DND-41 (cell line): Measurements from ENCODE around the gene GABRG3.
A peak's percentile ranks its signal among the peaks of the same experiment; 100 is the strongest.

Source experiments
- ATAC-seq: fragments of 200-7000 bp; cut with Tn5 transposase; 3 replicates; pipeline ENCODE4 v1.9.1; 2021; ENCODE audit warnings: low read depth; ENCODE audit not compliant: insufficient read depth
- DNase-seq: peaks from one replicate; pipeline ENCODE4 v3.0.0-alpha.2; 2020
- H2AFZ ChIP-seq: 2 replicates; pipeline ENCODE4 v1.6.0; 2012; ENCODE audit warnings: low read depth, low read length
- H3K27ac ChIP-seq: 2 replicates; pipeline ENCODE4 v1.5.1; 2012; ENCODE audit warnings: low read length, inconsistent platforms
- H3K27me3 ChIP-seq: fragments of 200-600 bp; sonication (generic); 2 replicates; pipeline ENCODE4 v1.6.0; 2012; ENCODE audit warnings: low read length, mild to moderate bottlenecking, inconsistent platforms; ENCODE audit not compliant: insufficient read depth, poor library complexity
- H3K36me3 ChIP-seq: 2 replicates; pipeline ENCODE4 v1.5.1; 2012; ENCODE audit warnings: low read length, inconsistent platforms; ENCODE audit not compliant: insufficient read depth
- H3K4me1 ChIP-seq: 2 replicates; pipeline ENCODE4 v1.5.1; 2012; ENCODE audit warnings: mild to moderate bottlenecking, low read length; ENCODE audit not compliant: insufficient read depth
- H3K4me2 ChIP-seq: 2 replicates; pipeline ENCODE4 v1.6.0; 2012; ENCODE audit warnings: mild to moderate bottlenecking, moderate library complexity, low read length, inconsistent platforms; ENCODE audit not compliant: insufficient read depth
- H3K4me3 ChIP-seq, 2 experiments: fragments of 200-600 bp in 1 of 2; shearing (Covaris generic) in 1 of 2; 2 replicates each; pipeline ENCODE4 v1.5.1; 2012 to 2016; ENCODE audit warnings: inconsistent platforms in 2 of 2, low read length in 2 of 2, mild to moderate bottlenecking in 2 of 2, low read depth in 1 of 2, moderate library complexity in 1 of 2
- H3K79me2 ChIP-seq: 2 replicates; pipeline ENCODE4 v1.6.0; 2012; ENCODE audit warnings: low read length, inconsistent platforms; ENCODE audit not compliant: insufficient read depth
- H3K9ac ChIP-seq: 2 replicates; pipeline ENCODE4 v1.6.0; 2012; ENCODE audit warnings: low read depth, mild to moderate bottlenecking, inconsistent platforms, low read length, moderate library complexity
- H3K9me3 ChIP-seq: 2 replicates; pipeline ENCODE4 v1.5.1; 2012; ENCODE audit warnings: low read length, moderate library complexity, mild to moderate bottlenecking, inconsistent platforms; ENCODE audit not compliant: insufficient read depth, severe bottlenecking
- H4K20me1 ChIP-seq: 2 replicates; pipeline ENCODE4 v1.6.0; 2012; ENCODE audit warnings: low read length; ENCODE audit not compliant: insufficient read depth
- EZH2 ChIP-seq: IDR thresholded peaks from 3 replicates; pipeline ENCODE4 v1.6.1; 2012; ENCODE audit warnings: borderline replicate concordance, low read depth, mild to moderate bottlenecking, moderate library complexity, low read length, inconsistent platforms; ENCODE audit not compliant: severe bottlenecking
- TF ChIP-seq, protein P1 (sequence below): IDR thresholded peaks from 2 replicates; pipeline ENCODE4 v1.5.1; 2012; ENCODE audit warnings: borderline replicate concordance, low read length, moderate library complexity, mild to moderate bottlenecking; ENCODE audit not compliant: poor library complexity, severe bottlenecking; ENCODE audit errors: extremely low read depth

Gene GABRG3

DNA sequence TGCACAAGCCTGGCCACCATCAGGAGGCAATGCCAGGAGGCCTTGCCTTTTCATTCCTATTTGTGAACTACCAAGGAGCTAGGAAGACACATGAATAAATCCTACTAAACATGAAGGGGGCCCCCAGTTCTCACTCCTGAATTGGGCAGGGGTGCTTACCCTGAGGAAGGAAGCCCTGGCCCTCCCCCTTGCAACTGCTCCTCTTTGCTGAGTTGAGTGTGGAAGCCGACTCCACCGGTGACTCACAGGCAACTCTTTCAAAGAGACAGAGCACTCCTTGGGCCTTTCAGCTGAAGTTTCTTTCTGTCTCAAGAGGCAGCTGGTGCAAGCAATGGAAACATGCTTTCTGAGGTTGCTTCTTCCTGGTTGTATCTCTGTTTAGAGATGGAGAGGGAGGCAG is 1.7 kb downstream of the GABRG3 start:
- Histone ChIP-seq H2AFZ (no peak overlapping the region), H3K79me2 (no peaks in the 10 kb centered on the region), H3K9ac (no peak overlapping the region), H3K9me3 (no peaks in the 10 kb centered on the region), H3K36me3 (no peaks in the 10 kb centered on the region), H3K4me3 (no peak overlapping the region), H3K4me1 (no peaks in the 10 kb centered on the region), H4K20me1 (no peaks in the 10 kb centered on the region), H3K4me2 (no peak overlapping the region), H3K27me3 (no peaks in the 10 kb centered on the region), H3K27ac (no peak overlapping the region)
- DNase-seq (no peak), ATAC-seq (no peak)
- no peak for TF ChIP-seq EZH2
- TF ChIP-seq, protein P1, sequence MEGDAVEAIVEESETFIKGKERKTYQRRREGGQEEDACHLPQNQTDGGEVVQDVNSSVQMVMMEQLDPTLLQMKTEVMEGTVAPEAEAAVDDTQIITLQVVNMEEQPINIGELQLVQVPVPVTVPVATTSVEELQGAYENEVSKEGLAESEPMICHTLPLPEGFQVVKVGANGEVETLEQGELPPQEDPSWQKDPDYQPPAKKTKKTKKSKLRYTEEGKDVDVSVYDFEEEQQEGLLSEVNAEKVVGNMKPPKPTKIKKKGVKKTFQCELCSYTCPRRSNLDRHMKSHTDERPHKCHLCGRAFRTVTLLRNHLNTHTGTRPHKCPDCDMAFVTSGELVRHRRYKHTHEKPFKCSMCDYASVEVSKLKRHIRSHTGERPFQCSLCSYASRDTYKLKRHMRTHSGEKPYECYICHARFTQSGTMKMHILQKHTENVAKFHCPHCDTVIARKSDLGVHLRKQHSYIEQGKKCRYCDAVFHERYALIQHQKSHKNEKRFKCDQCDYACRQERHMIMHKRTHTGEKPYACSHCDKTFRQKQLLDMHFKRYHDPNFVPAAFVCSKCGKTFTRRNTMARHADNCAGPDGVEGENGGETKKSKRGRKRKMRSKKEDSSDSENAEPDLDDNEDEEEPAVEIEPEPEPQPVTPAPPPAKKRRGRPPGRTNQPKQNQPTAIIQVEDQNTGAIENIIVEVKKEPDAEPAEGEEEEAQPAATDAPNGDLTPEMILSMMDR = no peak

DNA sequence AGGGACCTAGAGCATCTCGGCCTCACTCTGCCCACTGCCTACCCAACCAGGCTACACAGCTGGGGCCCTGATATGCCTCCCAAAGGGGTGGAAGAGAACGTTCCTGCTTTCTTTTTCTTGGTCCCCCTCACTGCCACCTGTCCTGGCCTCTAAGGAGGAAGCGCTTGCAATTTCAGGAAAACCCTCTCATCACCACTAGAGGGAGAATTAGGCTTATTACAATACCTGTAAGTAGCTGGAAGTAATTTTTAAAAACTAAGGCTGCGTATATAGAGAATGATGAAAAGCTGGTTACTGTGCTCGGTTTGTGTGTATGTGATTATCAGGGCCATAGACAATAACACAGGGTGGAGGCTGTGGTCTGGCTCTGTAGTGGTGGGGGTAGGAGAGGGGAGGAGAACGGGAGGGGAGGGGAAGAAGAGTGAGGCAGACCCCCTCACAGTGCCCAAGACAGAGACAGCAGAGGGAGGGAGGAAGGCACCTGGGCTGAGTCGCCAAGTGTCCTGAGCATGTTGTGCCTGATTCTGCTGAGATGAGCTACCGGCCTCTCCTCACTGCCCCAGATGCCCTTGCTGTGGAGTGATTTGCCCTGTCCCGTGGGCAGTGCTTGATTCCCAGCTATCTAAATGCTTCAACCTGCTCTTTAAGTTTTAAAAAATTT is 3.3 kb downstream of the GABRG3 start:
- Histone ChIP-seq H2AFZ (no peak overlapping the region), H3K4me1 (no peaks in the 10 kb centered on the region), H3K4me2 (no peak overlapping the region), H4K20me1 (no peaks in the 10 kb centered on the region), H3K4me3 (no peak overlapping the region), H3K9me3 (no peaks in the 10 kb centered on the region), H3K27me3 (no peaks in the 10 kb centered on the region), H3K36me3 (no peaks in the 10 kb centered on the region), H3K9ac (no peak overlapping the region), H3K27ac (no peak overlapping the region), H3K79me2 (no peaks in the 10 kb centered on the region)
- TF ChIP-seq, protein P1 = peak; percentile 41
- no peak for TF ChIP-seq EZH2
- DNase-seq (no peak), ATAC-seq (no peak)

DNA sequence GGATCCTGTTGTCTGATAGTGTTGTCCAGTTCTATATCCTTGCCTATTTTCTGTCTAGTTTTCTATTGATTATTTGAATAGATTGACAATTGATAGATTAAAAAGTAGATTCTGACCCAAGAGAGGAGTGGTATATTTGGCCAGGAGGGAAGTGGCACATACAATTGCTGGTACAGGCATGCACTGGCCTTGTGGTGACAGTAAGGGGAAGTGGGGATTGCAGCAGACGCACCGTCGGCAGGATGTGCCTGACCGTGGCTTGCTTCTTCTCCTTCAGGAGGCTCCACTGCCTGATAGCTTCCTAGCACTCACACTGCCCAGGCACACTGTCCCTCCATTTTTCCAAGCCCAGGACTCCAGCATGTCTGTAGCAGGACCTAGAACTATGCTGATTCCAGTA is 10.5 kb downstream of the GABRG3 start:
- Histone ChIP-seq H2AFZ (no peak overlapping the region), H3K79me2 (no peaks in the 10 kb centered on the region), H3K4me2 (no peak overlapping the region), H3K9ac (no peak overlapping the region), H3K27me3 (no peaks in the 10 kb centered on the region), H3K36me3 (no peaks in the 10 kb centered on the region), H3K4me1 (no peaks in the 10 kb centered on the region), H3K9me3 (no peaks in the 10 kb centered on the region), H3K4me3 (no peak overlapping the region), H4K20me1 (no peaks in the 10 kb centered on the region), H3K27ac (no peak overlapping the region)
- DNase-seq (no peak), ATAC-seq (no peak)
- TF ChIP-seq, protein P1 = no peak
- no peak for TF ChIP-seq EZH2
